ENCODE measurements around the gene E2F2. TPM values are rescaled to one million over a fixed set of nuclear protein-coding genes. Genes with fewer than 3 reads are reported as not detected.
"Not testable (repeated sequence)": the region's sequence is repeated elsewhere in the genome, so short reads cannot be mapped to it uniquely, and the experiment has no call there.

The E2F2 gene
- total RNA-seq, 4 donors from 2014 or later, result 4.5 to 12.9 (median 8.4) TPM

- no peaks in the 10 kb centered on the region for H3K36me3 ChIP-seq
- H3K4me3 ChIP-seq, result no peak overlapping the region
- TF ChIP-seq CTCF (IDR thresholded peaks at IDR 0.05), result no peak
- TF ChIP-seq EP300 (IDR thresholded peaks at IDR 0.05), result no peak
- TF ChIP-seq POLR2AphosphoS5 (IDR thresholded peaks at IDR 0.05), result no peak
- TF ChIP-seq POLR2A (IDR thresholded peaks at IDR 0.05), result no peak
- no peaks in the 10 kb centered on the region for H3K9me3 ChIP-seq
- no peak overlapping the region for H3K27ac ChIP-seq
- H3K27me3 ChIP-seq, result no peaks in the 10 kb centered on the region
- 98% methylated on average over 15 of the region's 15 CpGs for WGBS
- H3K4me1 ChIP-seq, result no peaks in the 10 kb centered on the region
- DNase-seq (ENCODE audit: low spot score in 2 of 2), result no peak
Observed at GRCh38 chr1:23509896-23510295, 21.1 kb downstream of the E2F2 start.

GRCh38 chr1:23506376-23507107 is 24.5 kb downstream of the E2F2 start:
- Histone ChIP-seq H3K4me1 (no peaks in the 10 kb centered on the region), H3K36me3 (no peaks in the 10 kb centered on the region), H3K4me3 (no peak overlapping the region), H3K27ac (no peak overlapping the region), H3K9me3 (no peaks in the 10 kb centered on the region), H3K27me3 (no peaks in the 10 kb centered on the region)
- TF ChIP-seq EP300 (IDR thresholded peaks at IDR 0.05) (no peak), POLR2A (IDR thresholded peaks at IDR 0.05) (no peak), CTCF (IDR thresholded peaks at IDR 0.05) (no peak), POLR2AphosphoS5 (IDR thresholded peaks at IDR 0.05) (no peak)
- WGBS, result 89% methylated on average over 11 of the region's 13 CpGs
- DNase-seq (ENCODE audit: low spot score in 2 of 2), result no peak

GRCh38 chr1:23505851-23506250 is 25.2 kb downstream of the E2F2 start:
- Histone ChIP-seq H3K36me3 (no peaks in the 10 kb centered on the region), H3K4me1 (no peaks in the 10 kb centered on the region), H3K27me3 (no peaks in the 10 kb centered on the region), H3K9me3 (no peaks in the 10 kb centered on the region), H3K27ac (no peak overlapping the region), H3K4me3 (no peak overlapping the region)
- 95% methylated on average over 6 of the region's 6 CpGs for WGBS
- DNase-seq (ENCODE audit: low spot score in 2 of 2), result no peak
- TF ChIP-seq POLR2A (IDR thresholded peaks at IDR 0.05) (no peak), EP300 (IDR thresholded peaks at IDR 0.05) (no peak), POLR2AphosphoS5 (IDR thresholded peaks at IDR 0.05) (no peak), CTCF (IDR thresholded peaks at IDR 0.05) (no peak)

- H3K4me3 ChIP-seq; H3K4me1 ChIP-seq; H3K36me3 ChIP-seq; H3K9me3 ChIP-seq; H3K27me3 ChIP-seq; DNase-seq (ENCODE audit: low spot score in 2 of 2); H3K27ac ChIP-seq: not testable (repeated sequence)
- no CpG with 5 or more reads among the region's 24 CpGs for WGBS
Observed at GRCh38 chr1:23504156-23504555, 26.9 kb downstream of the E2F2 start.

- no peak overlapping the region for H3K4me3 ChIP-seq
- DNase-seq (ENCODE audit: low spot score in 2 of 2), result no peak
- no peaks in the 10 kb centered on the region for H3K4me1 ChIP-seq
- H3K27ac ChIP-seq, result no peak overlapping the region
- H3K9me3 ChIP-seq, result no peaks in the 10 kb centered on the region
- H3K27me3 ChIP-seq, result no peaks in the 10 kb centered on the region
- WGBS, result 60% methylated on average over 6 of the region's 6 CpGs
- no peak for TF ChIP-seq POLR2AphosphoS5 (IDR thresholded peaks at IDR 0.05)
- no peak for TF ChIP-seq EP300 (IDR thresholded peaks at IDR 0.05)
- TF ChIP-seq CTCF (IDR thresholded peaks at IDR 0.05), result no peak
- no peak for TF ChIP-seq POLR2A (IDR thresholded peaks at IDR 0.05)
- H3K36me3 ChIP-seq, result no peaks in the 10 kb centered on the region
Observed at GRCh38 chr1:23502951-23503350, 28.1 kb downstream of the E2F2 start.

- no peaks in the 10 kb centered on the region for H3K9me3 ChIP-seq
Observed at GRCh38 chr1:23500466-23500865, 30.6 kb downstream of the E2F2 start.

More at GRCh38 chr1:23500466-23500865, 30.6 kb downstream of the E2F2 start:
- Histone ChIP-seq H3K4me1 (no peaks in the 10 kb centered on the region), H3K27ac (no peak overlapping the region), H3K4me3 (no peak overlapping the region), H3K36me3 (no peaks in the 10 kb centered on the region), H3K27me3 (no peaks in the 10 kb centered on the region)
- WGBS, result 31% methylated on average over 2 of the region's 2 CpGs
- no peak for DNase-seq (ENCODE audit: low spot score in 2 of 2)
- no peak for TF ChIP-seq POLR2AphosphoS5 (IDR thresholded peaks at IDR 0.05)
- no peak for TF ChIP-seq EP300 (IDR thresholded peaks at IDR 0.05)
- no peak for TF ChIP-seq POLR2A (IDR thresholded peaks at IDR 0.05)
- TF ChIP-seq CTCF (IDR thresholded peaks at IDR 0.05), result no peak
